Stimulated activated CD8-positive, alpha-beta memory T cell treated with anti-CD3 and anti-CD28 coated beads, Interleukin-4, amount 100 ng/mL, for 48 hours (primary cell): ENCODE results near the gene AGGF1.
"Not testable (repeated sequence)": the region's sequence is repeated elsewhere in the genome, so short reads cannot be mapped to it uniquely, and the experiment has no call there.

Experiments
- DNase-seq: peaks from one replicate; pipeline ENCODE4 v3.0.0-alpha.2; 2020

The AGGF1 gene

GRCh38 chr5:77030097-77031071 is at the start of gene AGGF1:
AGGF1 (plus strand) TSS chr5:77030404; CDS start chr5:77030767, 363 bp downstream.
- DNase-seq, result peak; percentile 93

DNA sequence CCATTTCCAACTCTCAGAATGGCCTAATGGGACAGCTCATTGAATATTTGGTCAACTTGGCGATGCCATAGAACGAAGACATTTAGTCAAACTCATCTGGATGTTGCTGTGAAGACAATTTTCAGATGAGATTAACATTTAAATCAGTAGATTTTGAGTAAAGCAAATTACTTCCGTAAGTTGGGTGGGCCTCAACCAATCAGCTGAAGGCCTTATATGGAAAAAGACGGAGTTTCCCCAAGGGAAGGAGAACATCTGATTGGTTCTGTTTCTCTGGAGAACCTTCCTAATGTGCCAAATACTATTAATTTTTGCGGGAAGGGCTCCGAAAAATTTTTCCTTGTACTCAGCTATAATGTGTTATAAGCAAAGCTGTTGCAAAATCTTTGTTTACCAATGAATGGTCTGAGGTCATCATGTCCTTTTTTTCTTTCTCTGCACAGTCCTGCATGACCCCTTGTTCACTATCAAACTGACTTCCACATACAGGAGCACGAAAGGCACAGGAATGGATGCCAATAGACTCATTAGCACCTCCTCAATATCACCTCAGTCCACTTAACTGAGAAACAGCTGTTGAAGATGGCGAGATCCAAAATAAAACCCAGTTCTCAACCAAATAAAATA is 49.6 kb upstream of the AGGF1 start:
- DNase-seq, result no peak

- no peak for DNase-seq
Measured at GRCh38 chr5:76982450-76982849, 47.8 kb upstream of the AGGF1 start.

DNA sequence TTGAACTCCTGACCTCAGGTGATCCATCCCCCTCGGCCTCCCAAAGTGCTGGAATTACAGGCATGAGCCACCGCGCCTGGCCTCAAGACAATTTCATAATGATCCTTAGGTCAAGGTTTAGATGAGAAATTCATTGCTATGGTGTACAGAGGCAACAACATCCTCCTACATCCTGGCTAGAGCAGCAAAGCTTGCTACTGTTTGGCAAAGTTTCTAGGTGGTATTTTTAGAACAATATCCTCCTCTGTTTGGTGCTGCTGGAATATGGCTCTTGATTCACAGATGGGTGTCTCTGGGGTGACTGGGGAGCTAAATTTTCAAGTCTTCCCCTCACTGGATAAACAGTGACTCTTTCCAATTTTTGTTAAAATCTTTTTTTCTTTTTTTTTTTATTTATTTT is 46.7 kb upstream of the AGGF1 start:
- DNase-seq, result no peak

- no peak for DNase-seq
Measured at GRCh38 chr5:76986825-76987526, 43.2 kb upstream of the AGGF1 start.

DNA sequence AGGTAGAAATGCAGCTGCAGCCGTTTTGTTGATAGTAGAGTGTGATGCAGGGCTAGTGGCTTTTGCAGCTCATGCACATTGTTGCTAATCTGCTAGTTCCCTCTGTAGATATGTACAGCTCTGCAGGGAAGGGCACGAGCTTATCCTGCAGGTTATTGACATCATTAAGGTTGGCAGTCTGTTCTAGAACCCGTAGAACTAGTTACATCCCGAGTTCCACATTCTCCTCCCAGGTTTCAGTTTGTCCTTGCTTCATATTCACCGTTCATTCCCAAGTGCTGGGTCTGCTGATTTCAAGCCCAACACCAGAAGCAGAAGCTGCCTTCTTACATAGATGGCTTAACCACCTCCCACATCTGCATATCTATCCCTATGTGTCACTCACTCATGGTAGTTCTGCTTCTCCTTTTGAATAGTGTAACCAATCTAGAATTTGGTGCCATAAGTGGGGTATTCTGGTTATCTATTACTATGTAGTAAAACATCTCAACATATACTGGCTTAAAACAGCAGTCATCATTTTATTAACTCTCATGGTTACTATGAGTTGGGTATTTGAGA is 39.2 kb upstream of the AGGF1 start:
- no peak for DNase-seq

- DNase-seq, result not testable (repeated sequence)
Measured at GRCh38 chr5:76993436-76993835, 36.8 kb upstream of the AGGF1 start.

DNA sequence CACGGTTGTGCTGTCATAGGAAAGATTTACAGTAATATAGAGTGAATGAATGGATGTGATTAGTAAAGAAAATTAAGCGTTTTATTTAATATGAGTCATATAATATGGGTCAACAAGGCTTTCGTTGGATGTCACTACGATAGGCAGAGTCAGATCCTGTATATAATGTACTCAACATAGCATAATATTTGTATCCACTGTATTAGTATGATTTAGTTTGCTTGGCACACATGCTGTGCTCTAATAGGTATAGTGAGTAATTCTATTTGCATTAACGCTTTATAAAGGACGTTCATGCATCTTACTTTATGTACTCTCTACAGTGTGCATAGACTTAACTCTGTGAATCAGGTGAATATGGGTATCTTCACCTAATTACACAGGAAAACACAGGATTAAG is 35.9 kb upstream of the AGGF1 start:
- DNase-seq, result no peak

DNA sequence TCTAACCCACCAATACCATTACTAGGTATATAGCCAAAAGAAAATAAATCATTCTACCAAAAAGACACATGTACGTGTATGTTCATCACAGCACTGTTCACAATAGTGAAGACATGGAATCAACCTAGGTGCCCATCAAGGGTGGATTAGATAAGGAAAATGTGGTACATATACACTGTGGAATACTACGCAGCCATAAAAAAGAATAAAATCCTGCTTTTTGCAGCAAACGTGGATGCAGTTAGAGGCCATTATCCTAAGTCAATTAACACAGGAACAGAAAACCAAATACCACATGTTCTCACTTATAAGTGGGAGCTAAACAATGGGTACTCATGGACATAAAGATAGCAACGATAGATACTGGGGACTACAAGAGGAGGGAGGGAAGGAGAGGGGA is 32.0 kb upstream of the AGGF1 start:
- DNase-seq, result not testable (repeated sequence)

DNA sequence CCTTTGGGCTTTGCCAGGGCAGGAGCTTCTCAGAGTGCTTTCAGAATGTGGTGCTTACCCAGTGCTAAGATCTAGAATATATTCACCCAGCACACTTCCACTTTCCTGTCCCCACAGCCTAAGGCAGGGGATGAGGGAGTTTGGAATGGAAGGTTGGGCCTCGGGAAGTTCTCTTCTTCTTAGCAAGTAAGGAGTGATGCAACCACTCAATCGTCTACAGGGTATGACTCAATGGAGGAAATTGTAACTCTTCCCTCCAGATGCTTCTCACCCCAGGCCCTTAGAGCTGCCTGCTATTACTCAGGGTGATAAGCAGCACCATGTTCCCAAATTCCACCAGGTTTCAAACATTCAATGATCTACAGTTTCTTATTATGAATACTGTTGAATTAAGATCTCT is 30.8 kb upstream of the AGGF1 start:
- no peak for DNase-seq

DNA sequence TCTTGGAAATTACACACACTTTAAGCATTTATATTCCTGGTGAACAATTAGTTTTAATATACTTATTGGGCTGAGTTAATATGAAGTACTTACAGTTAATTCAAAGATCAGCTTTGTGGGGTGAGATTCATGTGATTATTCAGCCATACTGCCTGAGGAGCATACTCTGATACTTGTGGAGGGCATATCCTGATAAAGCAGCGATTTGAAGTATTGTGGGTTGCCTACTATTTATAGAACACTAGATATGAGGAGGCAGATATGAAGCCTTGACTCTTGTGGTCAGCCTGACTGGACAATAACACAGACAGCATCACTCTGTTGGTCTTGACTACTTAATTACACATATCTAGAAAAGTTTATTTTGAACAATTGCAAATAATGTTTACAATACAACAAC is 27.0 kb upstream of the AGGF1 start:
- DNase-seq, result no peak

- no peak for DNase-seq
Measured at GRCh38 chr5:77006124-77006523, 24.1 kb upstream of the AGGF1 start.

DNA sequence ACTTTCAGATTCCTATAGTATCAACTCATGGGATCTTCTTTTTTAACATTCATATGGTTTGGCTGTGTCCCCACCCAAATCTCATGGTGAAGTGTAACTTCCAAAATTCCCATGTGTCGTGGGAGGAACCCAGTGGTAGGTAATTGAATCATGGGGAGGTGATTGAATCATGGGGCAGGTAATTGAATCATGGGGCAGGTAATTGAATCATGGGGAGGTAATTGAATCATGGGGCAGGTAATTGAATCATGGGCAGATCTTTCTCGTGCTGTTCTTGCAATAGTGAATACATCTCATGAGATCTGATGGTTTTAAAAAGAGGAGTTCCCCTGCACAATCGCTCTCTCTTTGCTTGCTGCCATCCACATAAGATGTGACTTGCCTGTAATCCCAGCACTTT is 21.8 kb upstream of the AGGF1 start:
- no peak for DNase-seq

DNA sequence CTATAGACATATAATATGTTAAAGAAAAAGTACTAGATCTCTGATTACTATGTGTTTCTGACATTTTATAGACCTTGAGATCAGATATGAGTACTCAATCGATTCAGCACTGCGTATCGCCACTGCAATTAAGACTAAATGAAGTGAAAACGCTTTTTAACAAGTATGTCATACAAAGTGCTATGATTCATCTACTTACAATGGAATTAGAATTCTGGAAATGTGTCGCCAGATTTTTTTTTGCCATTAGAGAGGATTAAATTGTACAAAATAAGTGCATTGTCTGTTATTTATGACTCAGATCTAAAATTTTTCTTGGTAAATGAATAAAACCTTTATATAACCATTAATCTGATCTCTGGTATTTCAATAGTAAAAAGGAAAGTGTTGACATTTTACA is 20.0 kb upstream of the AGGF1 start:
- no peak for DNase-seq

- DNase-seq, result no peak
Measured at GRCh38 chr5:77011498-77011897, 18.7 kb upstream of the AGGF1 start.

- no peak for DNase-seq
Measured at GRCh38 chr5:77012601-77013000, 17.6 kb upstream of the AGGF1 start.

DNA sequence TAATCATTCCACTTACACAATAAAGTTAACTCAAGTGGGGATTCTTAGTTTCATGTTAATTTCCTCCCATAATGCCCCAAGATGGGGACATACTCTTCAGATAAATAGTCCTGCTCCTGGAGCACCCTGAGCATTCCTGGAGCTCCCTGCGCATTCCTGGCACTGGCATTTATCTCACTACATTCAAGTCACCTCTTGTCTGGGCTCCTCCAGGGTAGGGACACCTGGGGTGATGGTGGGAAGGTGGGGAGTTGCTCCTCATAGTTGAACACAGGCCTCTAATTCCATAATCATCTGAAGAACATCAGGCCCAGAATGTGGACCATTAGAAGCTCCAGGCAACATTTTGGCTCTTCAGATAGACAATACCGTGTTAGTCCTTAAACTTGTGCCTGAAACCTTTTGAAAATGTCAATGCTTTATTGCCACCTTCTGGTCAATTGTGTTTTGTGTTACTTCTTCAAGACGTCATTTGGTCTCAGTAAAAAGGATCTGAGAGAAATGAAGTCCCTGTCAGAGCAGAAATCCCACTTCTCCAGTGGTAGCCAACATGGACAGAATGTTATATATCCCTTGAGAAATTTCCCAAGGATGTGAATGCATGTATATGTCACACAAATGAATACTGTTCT is 14.2 kb upstream of the AGGF1 start:
- no peak for DNase-seq

GRCh38 chr5:77016962-77017361 is 13.2 kb upstream of the AGGF1 start:
- no peak for DNase-seq

DNA sequence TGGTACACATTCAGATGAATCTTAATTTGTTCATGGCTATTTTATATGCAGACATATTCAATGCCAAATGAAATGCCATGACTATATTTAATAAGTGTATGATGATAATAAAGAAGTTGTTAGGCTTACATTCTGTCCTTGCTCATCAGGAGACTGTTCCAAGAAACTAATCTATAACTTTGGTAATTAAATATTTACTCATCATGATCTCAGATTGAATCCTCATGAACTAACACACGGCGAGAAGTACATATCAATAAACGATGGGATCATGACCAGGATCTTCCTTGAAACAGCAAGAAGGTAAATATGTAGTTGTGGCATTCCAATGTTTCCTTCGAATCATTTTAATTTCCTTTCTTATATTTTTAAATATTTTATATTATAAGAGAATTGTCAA is 12.5 kb upstream of the AGGF1 start:
- no peak for DNase-seq

DNA sequence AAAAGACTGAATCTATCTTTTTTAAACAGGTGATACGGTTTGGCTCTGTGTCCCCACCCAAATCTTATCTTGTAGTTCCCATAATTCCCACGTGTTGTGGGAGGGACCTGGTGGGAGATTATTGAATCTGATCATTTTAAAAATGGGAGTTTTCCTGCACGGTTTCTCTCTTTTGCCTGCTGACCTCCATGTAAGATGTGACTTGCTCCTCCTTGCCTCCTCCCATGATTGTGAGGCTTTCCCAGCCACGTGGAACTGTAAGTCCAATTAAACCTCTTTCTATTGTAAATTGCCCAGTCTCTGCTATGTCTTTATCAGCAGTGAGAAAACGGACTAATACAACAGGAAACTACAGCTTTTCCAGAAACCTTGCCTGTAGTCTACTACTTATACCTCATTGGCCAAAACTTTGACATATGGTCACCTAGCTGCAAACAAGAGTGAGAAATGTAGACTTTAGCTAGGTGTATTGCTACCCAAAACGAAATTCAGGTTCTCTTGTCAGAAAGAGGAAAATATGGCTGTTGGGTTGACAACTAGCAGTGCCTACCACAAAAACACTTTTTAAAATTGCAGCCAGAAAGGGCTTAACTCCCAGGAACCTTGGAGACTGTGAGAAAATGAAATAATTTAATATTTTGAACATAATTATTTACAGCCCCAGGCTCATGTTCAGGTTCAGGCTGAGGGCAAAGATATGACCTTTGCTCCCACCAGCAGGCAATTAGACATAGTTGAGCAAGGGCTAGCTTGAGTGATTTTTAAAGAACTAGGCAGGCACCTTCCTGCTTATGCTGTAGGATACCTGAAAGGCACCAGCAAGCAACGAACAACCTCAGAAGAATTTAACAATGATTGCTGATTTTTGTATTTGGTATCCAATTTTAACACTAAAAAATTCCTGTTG is 7.4 kb upstream of the AGGF1 start:
- no peak for DNase-seq

GRCh38 chr5:77024490-77024889 is 5.7 kb upstream of the AGGF1 start:
- no peak for DNase-seq
